Effector memory CD4-positive, alpha-beta T cell (primary cell): ENCODE results near the gene GLB1L.

Experiments
- DNase-seq, 3 donors: peaks; one replicate each; pipeline ENCODE4 v3.0.0-alpha.2; 2020
- H3K27ac ChIP-seq: 2 replicates; pipeline ENCODE4 v1.7.0; 2013; ENCODE audit warnings: mild to moderate bottlenecking, low read length, moderate library complexity; ENCODE audit not compliant: insufficient read depth, poor library complexity, severe bottlenecking
- H3K27me3 ChIP-seq: replicated peaks from 2 replicates; pipeline ENCODE4 v1.7.0; 2013; ENCODE audit warnings: mild to moderate bottlenecking, low read length; ENCODE audit not compliant: insufficient read depth, control insufficient read depth, poor library complexity, severe bottlenecking
- H3K36me3 ChIP-seq: 2 replicates; pipeline ENCODE4 v1.7.0; 2013; ENCODE audit warnings: mild to moderate bottlenecking, low read length, moderate library complexity; ENCODE audit not compliant: control insufficient read depth, insufficient read depth
- H3K4me1 ChIP-seq: 2 replicates; pipeline ENCODE4 v1.7.0; 2013; ENCODE audit warnings: low read length, mild to moderate bottlenecking; ENCODE audit not compliant: control insufficient read depth, insufficient read depth, poor library complexity, severe bottlenecking
- H3K4me3 ChIP-seq: 2 replicates; pipeline ENCODE4 v1.7.0; 2013; ENCODE audit warnings: low read length, low read depth, mild to moderate bottlenecking; ENCODE audit not compliant: insufficient read depth, poor library complexity, severe bottlenecking
- H3K9me3 ChIP-seq: 2 replicates; pipeline ENCODE4 v1.7.0; 2013; ENCODE audit warnings: mild to moderate bottlenecking, low read length, moderate library complexity; ENCODE audit not compliant: control insufficient read depth

The GLB1L gene

DNA sequence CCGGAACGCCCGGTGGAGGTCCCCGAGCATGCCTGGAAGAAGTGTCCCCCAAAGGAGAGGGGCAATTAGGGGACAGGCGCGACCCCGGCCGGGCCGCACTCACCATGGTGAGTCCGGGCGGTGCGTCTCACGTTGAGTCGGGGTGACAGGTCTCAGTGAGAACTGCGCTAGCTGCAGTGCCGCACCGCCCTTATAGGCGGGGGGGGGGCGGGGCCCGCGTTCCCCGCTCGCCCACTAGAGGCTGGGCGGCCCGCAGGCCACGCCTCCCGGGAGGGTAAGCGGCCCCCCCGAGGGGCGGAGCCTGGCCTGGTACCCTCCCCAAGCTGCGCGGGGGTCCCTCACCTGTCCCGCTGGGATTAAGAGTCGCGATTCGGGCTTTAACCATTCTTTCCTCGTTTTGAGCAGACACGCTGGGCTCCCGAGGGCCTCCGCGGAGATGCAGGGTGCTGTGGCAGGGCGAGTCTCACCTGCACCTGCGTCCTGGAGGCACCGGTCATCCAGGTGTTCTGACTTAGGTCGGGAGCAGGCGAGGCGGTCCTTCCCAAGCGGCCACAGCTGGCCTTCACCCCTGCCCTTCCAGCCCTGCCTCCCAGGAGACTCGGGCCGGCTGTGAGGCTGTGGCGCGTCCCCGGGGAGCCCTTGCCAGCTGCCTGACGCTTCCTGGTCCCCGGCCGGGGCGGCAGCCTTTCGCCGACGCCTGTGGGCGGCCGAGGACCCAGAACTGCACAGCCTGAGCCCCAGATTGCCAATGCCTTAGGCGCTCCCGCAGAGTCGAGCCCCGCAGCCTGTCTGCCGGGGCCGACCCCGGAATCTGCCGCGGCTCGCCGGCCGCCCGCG, 8.7 kb upstream of the GLB1L start, which contains the start of gene TUBA4A:
Gene TUBA4A (minus strand): TSS at position 166 of the 837 bp plus-strand sequence. CDS start 60 bp downstream, at position 106.
- Histone ChIP-seq H3K4me3 (peak within 1 kb of the TSS; percentile 87), H3K9me3 (no peaks in the 10 kb centered on the region), H3K36me3 (peaks cover 12% of the 10 kb centered on the region), H3K27me3 (no peaks in the 10 kb centered on the region), H3K27ac (peak within 1 kb of the TSS; percentile 94), H3K4me1 (peaks cover 34% of the 10 kb centered on the region)
- peak; percentile 88 to 89 (median 88) for DNase-seq

DNA sequence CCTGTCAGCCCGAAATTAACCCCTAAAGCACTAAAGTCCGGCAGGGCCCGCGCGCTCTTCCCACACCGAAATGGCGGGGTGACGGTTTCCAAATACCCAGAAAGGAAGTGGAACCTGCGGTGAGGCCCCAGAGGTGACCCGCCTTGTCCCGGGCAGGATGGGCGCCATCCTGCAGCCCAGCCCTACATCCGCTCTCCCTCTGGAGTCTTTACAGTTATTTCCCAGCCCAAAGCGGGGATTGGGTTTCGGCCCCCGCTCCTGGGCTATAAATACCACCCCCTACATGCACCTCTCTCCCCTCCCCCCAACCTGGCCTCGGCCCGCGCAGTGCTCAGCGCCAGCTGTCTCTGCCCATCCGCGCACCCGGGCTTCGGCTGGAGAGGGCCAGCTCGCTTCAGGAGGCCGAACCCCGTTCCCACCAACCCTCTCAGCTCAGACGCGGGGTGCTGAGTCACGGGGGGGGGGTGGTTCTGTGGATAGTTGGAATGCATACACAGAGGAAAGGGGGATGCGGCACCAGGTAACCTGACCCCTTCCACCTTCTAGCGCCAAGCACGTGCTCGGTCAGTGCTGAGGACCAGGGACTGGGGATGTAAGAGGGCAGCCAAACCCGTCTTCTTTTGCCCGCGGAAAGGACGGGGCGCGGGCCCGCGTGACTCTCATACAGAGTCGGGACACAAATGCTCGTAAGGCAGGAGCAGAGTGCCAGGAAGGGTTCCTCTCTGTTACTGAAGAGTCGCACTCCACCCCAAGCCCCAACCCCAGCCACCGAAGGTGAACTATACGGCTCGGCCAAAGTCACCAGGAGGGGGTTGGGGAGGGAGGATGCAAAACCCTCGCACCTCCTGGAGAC, 7.9 kb upstream of the GLB1L start, which contains the start of gene TUBA4B:
Gene TUBA4B (plus strand): TSS at position 344 of the 853 bp plus-strand sequence. CDS start 165 bp downstream, at position 509.
- peaks cover 43% of the 10 kb centered on the region for H3K4me1 ChIP-seq
- peak within 1 kb of the TSS; percentile 87 for H3K4me3 ChIP-seq
- H3K27ac ChIP-seq, result peak within 1 kb of the TSS; percentile 94
- H3K9me3 ChIP-seq, result no peaks in the 10 kb centered on the region
- H3K36me3 ChIP-seq, result peaks cover 12% of the 10 kb centered on the region
- DNase-seq, result peak in 1 of 3 donors; percentile 30
- H3K27me3 ChIP-seq, result no peaks in the 10 kb centered on the region

DNA sequence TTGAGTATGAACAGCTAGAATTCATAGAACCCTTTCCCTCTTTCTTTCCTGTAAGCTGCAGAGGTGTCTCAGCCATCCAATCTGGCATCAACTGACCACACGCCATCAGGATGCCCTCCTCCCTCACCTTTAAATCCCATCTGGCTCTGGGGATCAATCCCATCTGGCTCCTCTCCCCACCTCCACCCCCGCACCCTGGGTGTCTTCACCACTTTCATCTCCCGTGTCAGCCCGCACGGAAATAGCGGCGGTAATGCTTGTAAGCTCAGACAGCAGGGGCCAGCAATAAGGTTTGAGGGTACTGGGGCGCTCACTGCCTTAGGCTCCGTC, 7.3 kb upstream of the GLB1L start:
- peak overlapping the region; percentile 94 for H3K27ac ChIP-seq
- H3K4me1 ChIP-seq, result peaks cover 48% of the 10 kb centered on the region
- H3K36me3 ChIP-seq, result peaks cover 12% of the 10 kb centered on the region
- no peaks in the 10 kb centered on the region for H3K9me3 ChIP-seq
- peak overlapping the region; percentile 87 for H3K4me3 ChIP-seq
- no peak for DNase-seq
- H3K27me3 ChIP-seq, result no peaks in the 10 kb centered on the region

DNA sequence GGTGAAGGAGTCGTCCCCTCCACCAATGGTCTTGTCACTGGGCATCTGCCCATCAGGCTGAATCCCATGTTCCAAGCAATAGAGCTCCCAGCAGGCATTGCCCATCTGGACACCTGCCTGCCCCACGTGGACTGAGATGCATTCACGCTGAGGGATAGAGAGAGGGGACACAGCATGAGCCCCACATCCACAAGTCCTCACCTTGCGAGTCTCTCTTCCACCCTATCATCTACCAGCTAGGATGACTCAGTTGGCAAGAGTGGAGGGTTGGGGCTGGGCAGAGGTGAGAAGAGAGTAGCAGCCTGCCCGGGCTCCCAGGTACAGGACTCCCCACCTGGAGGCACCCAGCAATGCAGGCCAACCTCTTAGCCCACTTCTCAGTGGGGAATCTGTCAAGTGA, 6.8 kb upstream of the GLB1L start:
- peaks cover 12% of the 10 kb centered on the region for H3K36me3 ChIP-seq
- H3K27ac ChIP-seq, result peak overlapping the region; percentile 94
- H3K27me3 ChIP-seq, result no peaks in the 10 kb centered on the region
- no peaks in the 10 kb centered on the region for H3K9me3 ChIP-seq
- peaks cover 53% of the 10 kb centered on the region for H3K4me1 ChIP-seq
- peak overlapping the region; percentile 87 for H3K4me3 ChIP-seq
- peak in 1 of 3 donors; percentile 26 for DNase-seq

DNA sequence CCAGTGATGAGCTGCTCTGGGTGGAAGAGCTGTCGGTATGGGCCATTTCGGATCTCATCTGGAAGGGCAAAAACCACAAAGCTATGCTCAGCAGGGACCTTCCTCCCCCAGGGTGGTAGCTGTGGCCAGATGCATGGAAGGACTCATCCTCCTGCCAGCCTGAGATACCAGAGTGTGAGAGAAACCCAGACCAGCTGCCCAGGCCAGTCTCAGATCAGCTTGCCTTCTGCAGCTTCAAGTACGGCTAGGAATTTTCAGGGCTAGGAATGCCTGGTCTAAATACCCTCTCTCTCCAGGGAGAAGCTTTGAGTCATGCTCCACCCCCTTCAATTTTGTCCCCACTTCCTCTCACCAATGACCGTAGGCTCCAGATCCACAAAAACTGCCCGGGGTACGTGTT, 6.4 kb upstream of the GLB1L start:
- Histone ChIP-seq H3K4me3 (peak overlapping the region; percentile 87), H3K9me3 (no peaks in the 10 kb centered on the region), H3K27ac (peak overlapping the region; percentile 94), H3K27me3 (no peaks in the 10 kb centered on the region), H3K4me1 (peaks cover 57% of the 10 kb centered on the region), H3K36me3 (peaks cover 12% of the 10 kb centered on the region)
- no peak for DNase-seq

DNA sequence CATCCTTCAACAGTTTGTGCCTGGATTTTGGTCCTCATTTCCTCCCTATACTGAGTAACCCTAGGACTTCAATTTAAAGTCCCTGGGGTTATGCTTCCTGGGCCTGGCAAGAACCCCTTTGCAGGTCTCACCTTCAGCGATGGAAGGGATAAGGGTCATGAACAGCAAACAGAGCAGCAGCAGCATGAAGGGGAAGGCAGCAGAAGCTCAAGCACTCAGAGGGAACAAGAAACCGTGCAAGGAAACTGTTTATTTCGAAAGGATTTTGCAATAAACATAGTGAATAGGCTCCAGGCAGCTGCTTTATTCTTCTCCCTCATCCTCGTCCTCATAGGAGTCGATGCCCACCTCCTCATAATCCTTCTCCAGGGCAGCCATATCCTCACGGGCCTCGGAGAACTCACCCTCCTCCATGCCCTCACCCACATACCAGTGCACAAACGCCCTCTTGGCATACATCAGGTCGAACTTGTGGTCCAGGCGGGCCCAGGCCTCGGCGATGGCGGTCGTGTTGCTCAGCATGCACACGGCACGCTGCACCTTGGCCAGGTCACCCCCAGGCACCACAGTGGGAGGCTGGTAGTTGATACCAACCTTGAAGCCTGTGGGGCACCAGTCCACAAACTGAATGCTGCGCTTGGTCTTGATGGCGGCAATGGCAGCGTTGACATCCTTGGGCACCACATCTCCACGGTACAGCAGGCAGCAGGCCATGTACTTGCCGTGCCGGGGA, 5.0 kb upstream of the GLB1L start:
- H3K4me3 ChIP-seq, result peak overlapping the region; percentile 43
- no peak for DNase-seq

DNA sequence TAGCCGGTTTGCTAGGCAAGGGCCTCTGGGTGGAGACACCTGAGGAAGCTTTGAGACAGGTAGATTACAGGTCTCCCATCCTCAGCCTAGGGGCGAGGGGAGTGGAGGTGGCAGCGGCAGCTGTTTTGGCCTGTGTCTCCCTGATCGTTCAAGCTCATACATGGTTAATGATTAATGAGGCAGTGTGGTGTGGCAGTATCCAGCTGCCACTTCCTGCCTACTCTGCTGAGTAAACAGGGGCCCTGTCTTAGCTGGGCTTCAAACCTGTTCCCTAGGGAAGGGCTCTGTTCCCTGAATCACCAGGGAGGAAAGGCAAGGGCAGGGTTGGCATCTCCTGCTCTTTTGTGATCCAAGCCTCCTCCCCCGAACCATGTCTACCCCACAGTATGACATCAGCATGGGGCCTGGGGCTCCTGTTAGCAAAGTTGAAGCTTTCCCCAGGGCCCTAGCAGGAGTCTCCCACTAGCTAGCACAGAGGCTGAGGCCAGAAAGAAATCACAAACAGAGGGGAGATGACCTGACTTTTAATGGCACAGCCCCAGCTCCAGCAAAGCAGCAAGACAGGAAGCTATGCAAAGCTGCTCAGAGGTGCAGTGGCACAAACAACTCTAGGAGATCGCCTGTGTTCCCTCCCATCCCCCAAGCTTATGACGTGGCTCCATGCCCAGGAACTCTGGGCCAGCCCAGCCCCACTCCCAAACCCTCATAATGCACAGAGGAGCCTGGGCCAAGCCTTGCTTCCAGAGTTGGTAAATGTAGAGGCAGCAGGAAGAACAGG, 4.1 kb upstream of the GLB1L start:
- Histone ChIP-seq H3K4me3 (peak overlapping the region; percentile 43), H3K4me1 (peaks cover 75% of the 10 kb centered on the region), H3K36me3 (peaks cover 12% of the 10 kb centered on the region), H3K27me3 (no peaks in the 10 kb centered on the region), H3K9me3 (no peaks in the 10 kb centered on the region), H3K27ac (peak overlapping the region; percentile 69)
- DNase-seq, result peak in 1 of 3 donors; percentile 47

More for the DNA sequence above, 5.0 kb upstream of the GLB1L start:
- peak overlapping the region; percentile 69 for H3K27ac ChIP-seq
- peaks cover 12% of the 10 kb centered on the region for H3K36me3 ChIP-seq
- no peaks in the 10 kb centered on the region for H3K9me3 ChIP-seq
- no peaks in the 10 kb centered on the region for H3K27me3 ChIP-seq
- peaks cover 67% of the 10 kb centered on the region for H3K4me1 ChIP-seq

DNA sequence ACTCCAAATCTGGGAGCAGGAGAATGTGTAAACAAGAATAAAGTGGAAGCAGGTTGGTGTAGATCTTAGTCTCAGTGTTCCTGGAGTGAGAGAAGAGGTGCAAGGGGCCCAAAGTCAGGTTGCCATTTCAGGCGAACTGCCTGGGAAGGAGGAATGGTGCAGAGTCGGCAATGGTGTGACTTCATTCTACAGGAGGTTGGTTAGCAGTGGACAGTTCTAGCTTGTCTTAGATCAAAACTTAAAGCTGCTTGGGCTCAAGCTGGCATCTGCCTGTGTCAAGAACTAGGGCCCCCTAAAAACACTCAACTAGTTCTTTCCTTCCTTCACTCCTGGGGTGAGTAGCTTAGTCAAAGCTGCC, 3.6 kb upstream of the GLB1L start:
- Histone ChIP-seq H3K27me3 (no peaks in the 10 kb centered on the region), H3K4me1 (peaks cover 75% of the 10 kb centered on the region), H3K4me3 (peak overlapping the region; percentile 43), H3K36me3 (peaks cover 12% of the 10 kb centered on the region), H3K27ac (peak overlapping the region; percentile 69), H3K9me3 (no peaks in the 10 kb centered on the region)
- DNase-seq, result no peak
